ENCODE measurements around the gene FLII. TPM values are rescaled to one million over a fixed set of nuclear protein-coding genes. Genes with fewer than 3 reads are reported as not detected.

FLII gene
- total RNA-seq, 1 experiment from 2014 or later, result 264 TPM

DNA sequence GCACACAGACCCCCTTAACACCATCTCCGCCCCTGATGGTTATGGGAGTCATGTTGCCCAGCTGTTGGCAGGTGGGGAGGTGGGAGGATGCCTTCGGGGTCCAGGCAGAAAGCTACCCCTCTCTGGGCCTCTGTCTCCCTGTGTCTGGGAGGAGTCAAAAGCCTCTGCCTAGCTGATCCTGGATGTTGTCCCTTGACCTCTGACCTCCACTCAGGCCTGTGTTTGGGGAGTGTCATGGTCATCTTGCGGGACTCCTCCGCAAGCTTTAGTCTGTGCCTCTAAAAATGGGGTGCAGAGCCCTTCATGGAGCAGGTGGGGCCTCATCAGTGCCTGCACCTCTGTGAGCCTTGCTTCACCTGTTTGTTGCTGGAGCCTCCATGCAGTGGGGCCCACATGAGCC lies 29.3 kb downstream of the FLII start:
- Histone ChIP-seq H2AFZ (ENCODE audit: low read depth, low read length, poor library complexity, severe bottlenecking) (no peak overlapping the region), H3K4me3 (replicated peaks in 1 of 2; ENCODE audit: low read depth in 1 of 2, low read length in 2 of 2) (no peak overlapping the region), H3K4me2 (ENCODE audit: low read length) (no peak overlapping the region), H3K9me3 (ENCODE audit: control insufficient read depth in 1 of 2, insufficient read depth in 1 of 2, low read depth in 1 of 2, low read length in 2 of 2) (no peaks in the 10 kb centered on the region), H4K20me1 (ENCODE audit: insufficient read depth) (no peaks in the 10 kb centered on the region), H3K79me2 (ENCODE audit: insufficient read depth, low read length) (peaks cover 17% of the 10 kb centered on the region), H3K27ac (ENCODE audit: low read depth, low read length) (no peak overlapping the region), H3K27me3 (ENCODE audit: insufficient read depth, low read length) (no peaks in the 10 kb centered on the region), H3K4me1 (ENCODE audit: control insufficient read depth in 1 of 2, insufficient read depth in 2 of 2, low read length in 2 of 2) (peaks cover 12 to 17% of the 10 kb centered on the region in 2 experiments; a peak in 3 of 4 replicates), H3K36me3 (ENCODE audit: control insufficient read depth in 1 of 2, insufficient read depth in 2 of 2, low read length in 2 of 2) (no peaks in the 10 kb centered on the region), H3K9me2 (ENCODE audit: insufficient read depth) (no peaks in the 10 kb centered on the region), H3K9ac (ENCODE audit: low read length) (no peak overlapping the region)
- ATAC-seq (no peak), DNase-seq (ENCODE audit: low read depth, low spot score) (no peak)
- BruUV-seq (replicated peaks), result no TSS peak
- intact Hi-C loops (cut with micrococcal nuclease), result no loop called here
- ChIA-PET CTCF (no interaction called here), RAD21 (ENCODE audit: low non-redundant PET in 1 of 2, low total read pairs in 2 of 2, uncharacterized antibody in 2 of 2, unreplicated experiment in 2 of 2) (no interaction called here), POLR2A (no interaction called here)
- TF ChIP-seq SP1 (IDR thresholded peaks at IDR 0.05; ENCODE audit: low read depth) (no peak), EZH2phosphoT487 (IDR thresholded peaks at IDR 0.05; ENCODE audit: borderline replicate concordance) (no peak), EZH2 (IDR thresholded peaks at IDR 0.05) (no peak)

DNA sequence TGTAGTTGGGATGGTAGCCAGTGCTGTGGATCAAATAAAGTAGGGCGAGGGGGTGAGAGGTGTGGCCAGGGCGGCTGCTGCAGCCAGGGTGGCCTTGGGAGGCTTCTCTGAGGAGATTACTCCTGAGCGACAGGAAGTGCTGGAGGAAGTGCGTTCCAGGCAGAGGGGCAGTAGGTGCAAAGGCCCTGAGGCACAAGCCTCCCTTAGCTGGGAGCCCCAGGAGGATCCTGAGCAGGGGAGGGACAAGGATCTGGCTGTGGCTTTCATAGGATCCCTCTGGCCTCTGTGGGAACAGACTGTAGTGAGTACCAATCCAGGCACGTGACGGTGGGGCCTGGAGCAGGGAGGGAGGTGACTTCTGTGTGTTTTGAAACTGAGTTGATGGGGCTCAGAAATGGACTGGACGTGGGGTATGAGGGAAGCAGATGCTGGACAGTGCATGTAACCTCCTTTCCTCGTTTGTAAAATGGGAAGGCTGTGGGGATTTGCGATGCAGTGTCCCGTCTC lies 30.3 kb downstream of the FLII start:
- Histone ChIP-seq H4K20me1 (ENCODE audit: insufficient read depth) (no peaks in the 10 kb centered on the region), H3K4me3 (replicated peaks in 1 of 2; ENCODE audit: low read depth in 1 of 2, low read length in 2 of 2) (no peak overlapping the region), H3K4me1 (ENCODE audit: control insufficient read depth in 1 of 2, insufficient read depth in 2 of 2, low read length in 2 of 2) (peaks cover 12 to 21% of the 10 kb centered on the region in 2 experiments; a peak in 3 of 4 replicates), H3K9ac (ENCODE audit: low read length) (no peak overlapping the region), H2AFZ (ENCODE audit: low read depth, low read length, poor library complexity, severe bottlenecking) (no peak overlapping the region), H3K79me2 (ENCODE audit: insufficient read depth, low read length) (peaks cover 17% of the 10 kb centered on the region), H3K27ac (ENCODE audit: low read depth, low read length) (no peak overlapping the region), H3K9me2 (ENCODE audit: insufficient read depth) (no peaks in the 10 kb centered on the region), H3K27me3 (ENCODE audit: insufficient read depth, low read length) (no peaks in the 10 kb centered on the region), H3K4me2 (ENCODE audit: low read length) (no peak overlapping the region), H3K36me3 (ENCODE audit: control insufficient read depth in 1 of 2, insufficient read depth in 2 of 2, low read length in 2 of 2) (no peaks in the 10 kb centered on the region), H3K9me3 (ENCODE audit: control insufficient read depth in 1 of 2, insufficient read depth in 1 of 2, low read depth in 1 of 2, low read length in 2 of 2) (no peaks in the 10 kb centered on the region)
- ATAC-seq (no peak), DNase-seq (ENCODE audit: low read depth, low spot score) (no peak)
- TF ChIP-seq, protein P1, sequence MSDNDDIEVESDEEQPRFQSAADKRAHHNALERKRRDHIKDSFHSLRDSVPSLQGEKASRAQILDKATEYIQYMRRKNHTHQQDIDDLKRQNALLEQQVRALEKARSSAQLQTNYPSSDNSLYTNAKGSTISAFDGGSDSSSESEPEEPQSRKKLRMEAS (IDR thresholded peaks at IDR 0.05), result no peak
- TF ChIP-seq RAD21 (IDR thresholded peaks at IDR 0.05; ENCODE audit: low read depth), result no peak
- no peak for TF ChIP-seq ELF1 (IDR thresholded peaks at IDR 0.05; ENCODE audit: borderline replicate concordance, low read depth)
- TF ChIP-seq CEBPB (IDR thresholded peaks at IDR 0.05; ENCODE audit: low read depth), result no peak
- TF ChIP-seq, protein P2, sequence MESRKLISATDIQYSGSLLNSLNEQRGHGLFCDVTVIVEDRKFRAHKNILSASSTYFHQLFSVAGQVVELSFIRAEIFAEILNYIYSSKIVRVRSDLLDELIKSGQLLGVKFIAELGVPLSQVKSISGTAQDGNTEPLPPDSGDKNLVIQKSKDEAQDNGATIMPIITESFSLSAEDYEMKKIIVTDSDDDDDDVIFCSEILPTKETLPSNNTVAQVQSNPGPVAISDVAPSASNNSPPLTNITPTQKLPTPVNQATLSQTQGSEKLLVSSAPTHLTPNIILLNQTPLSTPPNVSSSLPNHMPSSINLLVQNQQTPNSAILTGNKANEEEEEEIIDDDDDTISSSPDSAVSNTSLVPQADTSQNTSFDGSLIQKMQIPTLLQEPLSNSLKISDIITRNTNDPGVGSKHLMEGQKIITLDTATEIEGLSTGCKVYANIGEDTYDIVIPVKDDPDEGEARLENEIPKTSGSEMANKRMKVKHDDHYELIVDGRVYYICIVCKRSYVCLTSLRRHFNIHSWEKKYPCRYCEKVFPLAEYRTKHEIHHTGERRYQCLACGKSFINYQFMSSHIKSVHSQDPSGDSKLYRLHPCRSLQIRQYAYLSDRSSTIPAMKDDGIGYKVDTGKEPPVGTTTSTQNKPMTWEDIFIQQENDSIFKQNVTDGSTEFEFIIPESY (IDR thresholded peaks at IDR 0.05; ENCODE audit: extremely low read depth, insufficient replicate concordance, low read length), result no peak
- no peak for TF ChIP-seq CBX3 (IDR thresholded peaks at IDR 0.05; ENCODE audit: low read depth)
- no peak for TF ChIP-seq FOSL1 (IDR thresholded peaks at IDR 0.05; ENCODE audit: low read depth)
- TF ChIP-seq TCF7L2 (IDR thresholded peaks at IDR 0.05; ENCODE audit: borderline replicate concordance, extremely low read depth, insufficient read depth, insufficient read length), result no peak
- TF ChIP-seq EZH2 (IDR thresholded peaks at IDR 0.05), result no peak
- TF ChIP-seq SIN3A (IDR thresholded peaks at IDR 0.05; ENCODE audit: low read depth), result no peak
- TF ChIP-seq, protein P3, sequence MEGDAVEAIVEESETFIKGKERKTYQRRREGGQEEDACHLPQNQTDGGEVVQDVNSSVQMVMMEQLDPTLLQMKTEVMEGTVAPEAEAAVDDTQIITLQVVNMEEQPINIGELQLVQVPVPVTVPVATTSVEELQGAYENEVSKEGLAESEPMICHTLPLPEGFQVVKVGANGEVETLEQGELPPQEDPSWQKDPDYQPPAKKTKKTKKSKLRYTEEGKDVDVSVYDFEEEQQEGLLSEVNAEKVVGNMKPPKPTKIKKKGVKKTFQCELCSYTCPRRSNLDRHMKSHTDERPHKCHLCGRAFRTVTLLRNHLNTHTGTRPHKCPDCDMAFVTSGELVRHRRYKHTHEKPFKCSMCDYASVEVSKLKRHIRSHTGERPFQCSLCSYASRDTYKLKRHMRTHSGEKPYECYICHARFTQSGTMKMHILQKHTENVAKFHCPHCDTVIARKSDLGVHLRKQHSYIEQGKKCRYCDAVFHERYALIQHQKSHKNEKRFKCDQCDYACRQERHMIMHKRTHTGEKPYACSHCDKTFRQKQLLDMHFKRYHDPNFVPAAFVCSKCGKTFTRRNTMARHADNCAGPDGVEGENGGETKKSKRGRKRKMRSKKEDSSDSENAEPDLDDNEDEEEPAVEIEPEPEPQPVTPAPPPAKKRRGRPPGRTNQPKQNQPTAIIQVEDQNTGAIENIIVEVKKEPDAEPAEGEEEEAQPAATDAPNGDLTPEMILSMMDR (IDR thresholded peaks at IDR 0.05 in 2 of 3, conservative IDR thresholded peaks at IDR 0.05 in 1 of 3; ENCODE audit: borderline replicate concordance in 1 of 3, insufficient read depth in 1 of 3, low read depth in 2 of 3, low read length in 2 of 3), result no peak
- no peak for TF ChIP-seq SP1 (IDR thresholded peaks at IDR 0.05; ENCODE audit: low read depth)
- no peak for TF ChIP-seq EGR1 (IDR thresholded peaks at IDR 0.05; ENCODE audit: low read depth)
- no peak for TF ChIP-seq POLR2AphosphoS5 (IDR thresholded peaks at IDR 0.05; ENCODE audit: low read depth, low read length)
- no peak for TF ChIP-seq SRF (IDR thresholded peaks at IDR 0.05; ENCODE audit: low read depth)
- no peak for TF ChIP-seq EZH2phosphoT487 (IDR thresholded peaks at IDR 0.05; ENCODE audit: borderline replicate concordance)
- TF ChIP-seq JUND (IDR thresholded peaks at IDR 0.05), result no peak
- POLR2A ChIA-PET, result no interaction called here
- CTCF ChIA-PET, result no interaction called here
- no TSS peak for BruUV-seq (replicated peaks)
- RAD21 ChIA-PET (ENCODE audit: low non-redundant PET in 1 of 2, low total read pairs in 2 of 2, uncharacterized antibody in 2 of 2, unreplicated experiment in 2 of 2), result no interaction called here
- intact Hi-C loops (cut with micrococcal nuclease), result no loop called here

Data from HCT116 (cell line).